GM23338 (cell line): ENCODE results near the gene PLA2R1.

Source experiments
- CREB1 ChIP-seq: fragments of 250-450 bp; sonication (Bioruptor Pico); IDR thresholded peaks from 2 replicates; pipeline ENCODE4 v1.5.0; 2020; ENCODE audit warnings: low read depth, mild to moderate bottlenecking, moderate library complexity
- EZH2 ChIP-seq: fragments of 200-600 bp; sonication (generic); IDR thresholded peaks from one replicate; pipeline ENCODE4 v1.8.0; 2017; ENCODE audit warnings: antibody characterized with exemption, mild to moderate bottlenecking, low read depth; ENCODE audit not compliant: unreplicated experiment
- EZH2phosphoT487 ChIP-seq: fragments of 200-600 bp; sonication (generic); IDR thresholded peaks from one replicate; pipeline ENCODE4 v1.8.1; 2018; ENCODE audit warnings: antibody characterized with exemption; ENCODE audit not compliant: unreplicated experiment
- JUNB ChIP-seq: IDR thresholded peaks from one replicate; pipeline ENCODE4 v1.6.1; 2016; ENCODE audit warnings: antibody characterized with exemption; ENCODE audit not compliant: unreplicated experiment
- POLR2AphosphoS5 ChIP-seq: IDR thresholded peaks from 2 replicates; pipeline ENCODE4 v1.6.1; 2016; ENCODE audit warnings: antibody characterized with exemption, low read depth
- STAT1 ChIP-seq: IDR thresholded peaks from one replicate; pipeline ENCODE4 v1.6.1; 2016; ENCODE audit warnings: antibody characterized with exemption; ENCODE audit not compliant: unreplicated experiment
- ZNF114 ChIP-seq: fragments of 250-450 bp; sonication (Bioruptor Pico); IDR thresholded peaks from 2 replicates; pipeline ENCODE4 v1.5.0; 2020; ENCODE audit warnings: mild to moderate bottlenecking, moderate library complexity
- TF ChIP-seq, protein P1 (sequence below), 2 experiments: fragments of 200-600 bp in 1 of 2; sonication (generic) in 1 of 2; conservative IDR thresholded peaks; 2 replicates each; pipeline versions ENCODE4 v1.5.1 to v1.6.1; 2016 to 2017; ENCODE audit warnings: antibody characterized with exemption in 2 of 2, low read depth in 2 of 2, mild to moderate bottlenecking in 2 of 2, moderate library complexity in 1 of 2
- TF ChIP-seq, protein P2 (sequence below): fragments of 250-450 bp; sonication (Bioruptor Pico); IDR thresholded peaks from 2 replicates; pipeline ENCODE4 v1.5.0; 2020; ENCODE audit warnings: mild to moderate bottlenecking, moderate library complexity
- TF ChIP-seq, protein P3 (sequence below): IDR thresholded peaks from one replicate; pipeline ENCODE4 v1.6.1; 2018; ENCODE audit warnings: antibody characterized with exemption; ENCODE audit not compliant: unreplicated experiment
- TF ChIP-seq, protein P4 (sequence below): IDR thresholded peaks from 2 replicates; pipeline ENCODE4 v1.6.1; 2016; ENCODE audit warnings: antibody characterized with exemption

DNA sequence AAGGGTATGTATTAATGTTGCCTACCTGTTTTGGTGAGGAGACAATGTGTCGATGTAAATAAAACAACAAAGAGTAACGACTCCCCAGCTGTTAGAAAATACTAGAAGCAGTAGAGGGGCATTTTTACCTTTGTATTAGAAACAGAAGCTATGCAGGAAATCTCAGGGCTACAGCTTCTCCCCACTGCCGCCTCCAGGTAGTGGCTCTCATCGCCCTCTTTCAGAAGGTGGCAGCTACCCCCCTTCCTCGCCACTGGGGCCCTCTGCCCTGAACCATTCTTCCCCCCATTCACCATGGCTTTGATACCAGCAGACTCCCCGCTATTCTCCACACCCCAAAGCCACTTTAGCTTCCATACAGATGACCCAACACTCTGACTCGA, 6.7 kb downstream of the PLA2R1 start:
- TF ChIP-seq, protein P1, sequence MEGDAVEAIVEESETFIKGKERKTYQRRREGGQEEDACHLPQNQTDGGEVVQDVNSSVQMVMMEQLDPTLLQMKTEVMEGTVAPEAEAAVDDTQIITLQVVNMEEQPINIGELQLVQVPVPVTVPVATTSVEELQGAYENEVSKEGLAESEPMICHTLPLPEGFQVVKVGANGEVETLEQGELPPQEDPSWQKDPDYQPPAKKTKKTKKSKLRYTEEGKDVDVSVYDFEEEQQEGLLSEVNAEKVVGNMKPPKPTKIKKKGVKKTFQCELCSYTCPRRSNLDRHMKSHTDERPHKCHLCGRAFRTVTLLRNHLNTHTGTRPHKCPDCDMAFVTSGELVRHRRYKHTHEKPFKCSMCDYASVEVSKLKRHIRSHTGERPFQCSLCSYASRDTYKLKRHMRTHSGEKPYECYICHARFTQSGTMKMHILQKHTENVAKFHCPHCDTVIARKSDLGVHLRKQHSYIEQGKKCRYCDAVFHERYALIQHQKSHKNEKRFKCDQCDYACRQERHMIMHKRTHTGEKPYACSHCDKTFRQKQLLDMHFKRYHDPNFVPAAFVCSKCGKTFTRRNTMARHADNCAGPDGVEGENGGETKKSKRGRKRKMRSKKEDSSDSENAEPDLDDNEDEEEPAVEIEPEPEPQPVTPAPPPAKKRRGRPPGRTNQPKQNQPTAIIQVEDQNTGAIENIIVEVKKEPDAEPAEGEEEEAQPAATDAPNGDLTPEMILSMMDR (conservative IDR thresholded peaks at IDR 0.05; ENCODE audit: low read depth in 2 of 2) = no peak
- TF ChIP-seq POLR2AphosphoS5 (no peak), CREB1 (CRISPR knock-in tag) (no peak), ZNF114 (no peak), EZH2phosphoT487 (no peak), EZH2 (no peak), JUNB (no peak), STAT1 (no peak)
- TF ChIP-seq, protein P2, sequence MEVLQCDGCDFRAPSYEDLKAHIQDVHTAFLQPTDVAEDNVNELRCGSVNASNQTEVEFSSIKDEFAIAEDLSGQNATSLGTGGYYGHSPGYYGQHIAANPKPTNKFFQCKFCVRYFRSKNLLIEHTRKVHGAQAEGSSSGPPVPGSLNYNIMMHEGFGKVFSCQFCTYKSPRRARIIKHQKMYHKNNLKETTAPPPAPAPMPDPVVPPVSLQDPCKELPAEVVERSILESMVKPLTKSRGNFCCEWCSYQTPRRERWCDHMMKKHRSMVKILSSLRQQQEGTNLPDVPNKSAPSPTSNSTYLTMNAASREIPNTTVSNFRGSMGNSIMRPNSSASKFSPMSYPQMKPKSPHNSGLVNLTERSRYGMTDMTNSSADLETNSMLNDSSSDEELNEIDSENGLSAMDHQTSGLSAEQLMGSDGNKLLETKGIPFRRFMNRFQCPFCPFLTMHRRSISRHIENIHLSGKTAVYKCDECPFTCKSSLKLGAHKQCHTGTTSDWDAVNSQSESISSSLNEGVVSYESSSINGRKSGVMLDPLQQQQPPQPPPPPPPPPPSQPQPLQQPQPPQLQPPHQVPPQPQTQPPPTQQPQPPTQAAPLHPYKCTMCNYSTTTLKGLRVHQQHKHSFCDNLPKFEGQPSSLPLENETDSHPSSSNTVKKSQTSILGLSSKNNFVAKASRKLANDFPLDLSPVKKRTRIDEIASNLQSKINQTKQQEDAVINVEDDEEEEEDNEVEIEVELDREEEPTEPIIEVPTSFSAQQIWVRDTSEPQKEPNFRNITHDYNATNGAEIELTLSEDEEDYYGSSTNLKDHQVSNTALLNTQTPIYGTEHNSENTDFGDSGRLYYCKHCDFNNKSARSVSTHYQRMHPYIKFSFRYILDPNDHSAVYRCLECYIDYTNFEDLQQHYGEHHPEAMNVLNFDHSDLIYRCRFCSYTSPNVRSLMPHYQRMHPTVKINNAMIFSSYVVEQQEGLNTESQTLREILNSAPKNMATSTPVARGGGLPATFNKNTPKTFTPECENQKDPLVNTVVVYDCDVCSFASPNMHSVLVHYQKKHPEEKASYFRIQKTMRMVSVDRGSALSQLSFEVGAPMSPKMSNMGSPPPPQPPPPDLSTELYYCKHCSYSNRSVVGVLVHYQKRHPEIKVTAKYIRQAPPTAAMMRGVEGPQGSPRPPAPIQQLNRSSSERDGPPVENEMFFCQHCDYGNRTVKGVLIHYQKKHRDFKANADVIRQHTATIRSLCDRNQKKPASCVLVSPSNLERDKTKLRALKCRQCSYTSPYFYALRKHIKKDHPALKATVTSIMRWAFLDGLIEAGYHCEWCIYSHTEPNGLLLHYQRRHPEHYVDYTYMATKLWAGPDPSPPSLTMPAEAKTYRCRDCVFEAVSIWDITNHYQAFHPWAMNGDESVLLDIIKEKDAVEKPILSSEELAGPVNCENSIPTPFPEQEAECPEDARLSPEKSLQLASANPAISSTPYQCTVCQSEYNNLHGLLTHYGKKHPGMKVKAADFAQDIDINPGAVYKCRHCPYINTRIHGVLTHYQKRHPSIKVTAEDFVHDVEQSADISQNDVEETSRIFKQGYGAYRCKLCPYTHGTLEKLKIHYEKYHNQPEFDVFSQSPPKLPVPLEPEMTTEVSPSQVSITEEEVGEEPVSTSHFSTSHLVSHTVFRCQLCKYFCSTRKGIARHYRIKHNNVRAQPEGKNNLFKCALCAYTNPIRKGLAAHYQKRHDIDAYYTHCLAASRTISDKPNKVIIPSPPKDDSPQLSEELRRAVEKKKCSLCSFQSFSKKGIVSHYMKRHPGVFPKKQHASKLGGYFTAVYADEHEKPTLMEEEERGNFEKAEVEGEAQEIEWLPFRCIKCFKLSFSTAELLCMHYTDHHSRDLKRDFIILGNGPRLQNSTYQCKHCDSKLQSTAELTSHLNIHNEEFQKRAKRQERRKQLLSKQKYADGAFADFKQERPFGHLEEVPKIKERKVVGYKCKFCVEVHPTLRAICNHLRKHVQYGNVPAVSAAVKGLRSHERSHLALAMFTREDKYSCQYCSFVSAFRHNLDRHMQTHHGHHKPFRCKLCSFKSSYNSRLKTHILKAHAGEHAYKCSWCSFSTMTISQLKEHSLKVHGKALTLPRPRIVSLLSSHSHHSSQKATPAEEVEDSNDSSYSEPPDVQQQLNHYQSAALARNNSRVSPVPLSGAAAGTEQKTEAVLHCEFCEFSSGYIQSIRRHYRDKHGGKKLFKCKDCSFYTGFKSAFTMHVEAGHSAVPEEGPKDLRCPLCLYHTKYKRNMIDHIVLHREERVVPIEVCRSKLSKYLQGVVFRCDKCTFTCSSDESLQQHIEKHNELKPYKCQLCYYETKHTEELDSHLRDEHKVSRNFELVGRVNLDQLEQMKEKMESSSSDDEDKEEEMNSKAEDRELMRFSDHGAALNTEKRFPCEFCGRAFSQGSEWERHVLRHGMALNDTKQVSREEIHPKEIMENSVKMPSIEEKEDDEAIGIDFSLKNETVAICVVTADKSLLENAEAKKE (CRISPR knock-in tag) = no peak
- TF ChIP-seq, protein P3, sequence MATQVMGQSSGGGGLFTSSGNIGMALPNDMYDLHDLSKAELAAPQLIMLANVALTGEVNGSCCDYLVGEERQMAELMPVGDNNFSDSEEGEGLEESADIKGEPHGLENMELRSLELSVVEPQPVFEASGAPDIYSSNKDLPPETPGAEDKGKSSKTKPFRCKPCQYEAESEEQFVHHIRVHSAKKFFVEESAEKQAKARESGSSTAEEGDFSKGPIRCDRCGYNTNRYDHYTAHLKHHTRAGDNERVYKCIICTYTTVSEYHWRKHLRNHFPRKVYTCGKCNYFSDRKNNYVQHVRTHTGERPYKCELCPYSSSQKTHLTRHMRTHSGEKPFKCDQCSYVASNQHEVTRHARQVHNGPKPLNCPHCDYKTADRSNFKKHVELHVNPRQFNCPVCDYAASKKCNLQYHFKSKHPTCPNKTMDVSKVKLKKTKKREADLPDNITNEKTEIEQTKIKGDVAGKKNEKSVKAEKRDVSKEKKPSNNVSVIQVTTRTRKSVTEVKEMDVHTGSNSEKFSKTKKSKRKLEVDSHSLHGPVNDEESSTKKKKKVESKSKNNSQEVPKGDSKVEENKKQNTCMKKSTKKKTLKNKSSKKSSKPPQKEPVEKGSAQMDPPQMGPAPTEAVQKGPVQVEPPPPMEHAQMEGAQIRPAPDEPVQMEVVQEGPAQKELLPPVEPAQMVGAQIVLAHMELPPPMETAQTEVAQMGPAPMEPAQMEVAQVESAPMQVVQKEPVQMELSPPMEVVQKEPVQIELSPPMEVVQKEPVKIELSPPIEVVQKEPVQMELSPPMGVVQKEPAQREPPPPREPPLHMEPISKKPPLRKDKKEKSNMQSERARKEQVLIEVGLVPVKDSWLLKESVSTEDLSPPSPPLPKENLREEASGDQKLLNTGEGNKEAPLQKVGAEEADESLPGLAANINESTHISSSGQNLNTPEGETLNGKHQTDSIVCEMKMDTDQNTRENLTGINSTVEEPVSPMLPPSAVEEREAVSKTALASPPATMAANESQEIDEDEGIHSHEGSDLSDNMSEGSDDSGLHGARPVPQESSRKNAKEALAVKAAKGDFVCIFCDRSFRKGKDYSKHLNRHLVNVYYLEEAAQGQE = no peak
- TF ChIP-seq, protein P4, sequence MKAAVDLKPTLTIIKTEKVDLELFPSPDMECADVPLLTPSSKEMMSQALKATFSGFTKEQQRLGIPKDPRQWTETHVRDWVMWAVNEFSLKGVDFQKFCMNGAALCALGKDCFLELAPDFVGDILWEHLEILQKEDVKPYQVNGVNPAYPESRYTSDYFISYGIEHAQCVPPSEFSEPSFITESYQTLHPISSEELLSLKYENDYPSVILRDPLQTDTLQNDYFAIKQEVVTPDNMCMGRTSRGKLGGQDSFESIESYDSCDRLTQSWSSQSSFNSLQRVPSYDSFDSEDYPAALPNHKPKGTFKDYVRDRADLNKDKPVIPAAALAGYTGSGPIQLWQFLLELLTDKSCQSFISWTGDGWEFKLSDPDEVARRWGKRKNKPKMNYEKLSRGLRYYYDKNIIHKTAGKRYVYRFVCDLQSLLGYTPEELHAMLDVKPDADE = no peak
